ENCODE measurements around the gene CISTR.

The CISTR gene

DNA sequence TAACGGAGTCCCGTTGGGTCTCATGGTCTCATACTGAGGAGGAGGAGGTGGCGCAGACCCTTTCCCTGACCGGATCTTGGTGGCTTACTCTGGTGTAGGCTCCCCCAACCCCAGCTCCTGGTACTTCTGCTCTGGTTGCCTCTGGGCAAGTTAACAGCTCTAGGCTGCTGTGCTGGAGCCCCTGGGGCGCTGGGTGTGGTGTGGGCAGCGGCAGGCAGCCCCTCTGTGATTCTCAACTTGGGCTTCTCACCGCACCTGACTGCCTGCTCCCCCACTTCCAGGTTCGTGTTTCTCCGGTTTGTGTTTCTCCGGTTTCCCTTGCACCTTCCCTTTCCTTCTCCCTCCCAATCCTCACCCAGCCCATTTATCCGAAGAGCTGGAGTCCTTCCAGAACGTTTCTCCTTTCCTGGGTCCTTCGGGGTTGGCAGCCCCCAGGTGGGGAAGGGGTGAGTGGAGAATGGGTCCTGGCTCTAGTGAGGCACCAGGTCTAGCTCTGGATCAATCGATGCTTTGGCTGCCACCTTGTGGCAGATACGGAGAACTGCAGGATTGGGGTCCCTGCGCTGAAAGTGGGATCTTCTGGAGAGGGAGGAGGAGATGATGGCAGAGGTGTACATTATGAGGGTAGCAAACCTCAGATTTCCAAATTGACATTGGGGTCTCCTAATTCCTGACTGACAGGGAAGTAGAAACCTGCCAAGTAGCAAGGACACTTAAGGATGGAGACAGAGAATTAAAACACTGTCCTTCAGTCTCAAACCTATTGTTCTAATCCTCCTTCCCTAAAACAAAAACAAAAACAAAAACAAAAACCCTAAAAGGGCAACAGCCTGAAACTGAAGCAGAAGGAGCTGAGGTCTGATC is 8.3 kb downstream of the CISTR start:
- DNase-seq (ENCODE audit: low read depth in 2 of 2), result peak; percentile 11 to 35

GRCh38 chr12:53740130-53740491 is 11.7 kb downstream of the CISTR start:
- no peak for DNase-seq (ENCODE audit: low read depth in 2 of 2)

GRCh38 chr12:53739214-53740129 is 12.3 kb downstream of the CISTR start:
- no peak for DNase-seq (ENCODE audit: low read depth in 2 of 2)

DNA sequence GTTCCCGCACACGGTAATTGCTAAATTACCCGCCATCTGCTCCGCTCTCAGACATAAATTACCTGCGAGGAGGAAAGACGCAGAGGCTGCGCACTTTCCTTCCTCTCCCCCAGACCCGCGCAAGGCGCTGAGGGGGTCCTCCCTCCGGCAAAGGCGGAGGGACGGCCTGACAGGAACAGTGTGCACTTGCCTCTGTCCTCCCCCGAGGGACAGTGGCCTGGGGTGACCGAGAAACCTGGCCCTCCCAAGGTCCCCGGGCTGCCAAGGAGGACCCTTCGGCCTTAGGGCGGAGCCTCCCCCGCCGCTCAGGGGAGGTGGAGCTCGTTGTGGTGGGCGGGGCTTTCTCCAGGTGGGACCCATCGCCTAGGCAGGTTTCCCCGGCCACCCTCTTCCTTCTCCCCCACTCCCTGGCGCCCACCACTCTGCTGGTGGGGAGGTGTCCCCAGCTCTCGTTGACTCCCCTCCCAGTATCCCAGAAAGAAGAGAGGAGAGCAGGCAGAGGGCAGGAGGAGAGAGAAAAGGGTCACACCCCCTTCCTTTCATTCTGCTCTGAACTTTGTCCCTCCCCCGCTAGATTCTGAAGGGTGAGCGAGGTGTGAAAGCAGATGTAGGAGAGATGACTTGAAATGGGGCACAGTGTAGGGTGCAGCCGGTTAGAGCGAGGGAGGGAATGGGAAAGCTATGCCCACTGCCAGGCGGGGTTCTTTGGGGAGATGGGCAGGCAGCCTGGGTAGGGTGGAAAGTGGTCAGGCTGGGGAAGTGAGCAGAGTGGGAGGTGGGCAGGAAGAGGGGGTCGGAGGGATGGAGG is 13.2 kb downstream of the CISTR start:
- no peak for DNase-seq (ENCODE audit: low read depth in 2 of 2)

- DNase-seq (ENCODE audit: low read depth in 2 of 2), result no peak
These were observed 13.8 kb downstream of the CISTR start for GRCh38 chr12:53737951-53738405.

- no peak for DNase-seq (ENCODE audit: low read depth in 2 of 2)
These were observed 14.5 kb downstream of the CISTR start for GRCh38 chr12:53737093-53737808.

DNA sequence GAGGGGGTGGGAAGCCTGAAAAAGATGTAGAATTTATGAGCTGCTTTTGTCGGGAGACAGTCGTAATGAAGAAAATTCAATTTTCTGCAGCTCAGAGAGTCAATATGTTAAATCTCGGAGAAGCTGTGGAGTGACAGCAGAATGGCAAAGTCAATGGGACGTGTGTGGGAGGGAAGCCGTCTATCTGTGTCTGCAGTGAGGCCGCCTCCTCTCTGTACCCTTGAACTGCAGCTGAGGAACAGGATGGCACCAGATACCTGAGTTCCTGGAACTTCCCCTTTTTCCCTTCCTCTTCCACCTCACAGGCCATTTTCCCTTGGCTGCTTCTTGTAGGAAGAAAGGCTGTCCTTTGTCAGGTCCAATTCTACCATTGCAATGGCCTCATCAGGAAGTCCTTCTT is 15.2 kb downstream of the CISTR start:
- DNase-seq (ENCODE audit: low read depth in 2 of 2), result no peak

DNA sequence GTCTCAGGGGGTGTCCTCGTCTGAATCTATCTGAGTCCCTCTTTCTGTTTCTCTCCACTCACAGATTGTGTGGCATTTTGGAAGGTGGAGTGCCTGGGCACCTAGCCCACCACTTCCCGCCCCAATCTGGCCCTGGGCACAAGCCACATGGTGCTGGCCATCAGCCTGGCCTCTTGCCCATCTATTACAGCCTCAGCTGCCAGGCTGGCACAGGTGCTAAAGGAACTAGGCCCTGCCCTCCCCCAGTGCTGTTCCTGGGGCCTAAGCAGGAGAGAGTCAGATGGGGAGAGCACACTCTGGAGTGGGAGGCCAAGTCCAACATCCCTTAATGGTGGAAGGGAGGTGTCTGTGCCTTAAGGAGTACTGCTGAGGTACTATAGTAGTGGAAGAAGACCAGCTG is 16.2 kb downstream of the CISTR start:
- no peak for DNase-seq (ENCODE audit: low read depth in 2 of 2)

GRCh38 chr12:53734425-53734824 is 17.4 kb downstream of the CISTR start:
- DNase-seq (ENCODE audit: low read depth in 2 of 2), result no peak

GRCh38 chr12:53733807-53734200 is 18.0 kb downstream of the CISTR start:
- no peak for DNase-seq (ENCODE audit: low read depth in 2 of 2)

DNA sequence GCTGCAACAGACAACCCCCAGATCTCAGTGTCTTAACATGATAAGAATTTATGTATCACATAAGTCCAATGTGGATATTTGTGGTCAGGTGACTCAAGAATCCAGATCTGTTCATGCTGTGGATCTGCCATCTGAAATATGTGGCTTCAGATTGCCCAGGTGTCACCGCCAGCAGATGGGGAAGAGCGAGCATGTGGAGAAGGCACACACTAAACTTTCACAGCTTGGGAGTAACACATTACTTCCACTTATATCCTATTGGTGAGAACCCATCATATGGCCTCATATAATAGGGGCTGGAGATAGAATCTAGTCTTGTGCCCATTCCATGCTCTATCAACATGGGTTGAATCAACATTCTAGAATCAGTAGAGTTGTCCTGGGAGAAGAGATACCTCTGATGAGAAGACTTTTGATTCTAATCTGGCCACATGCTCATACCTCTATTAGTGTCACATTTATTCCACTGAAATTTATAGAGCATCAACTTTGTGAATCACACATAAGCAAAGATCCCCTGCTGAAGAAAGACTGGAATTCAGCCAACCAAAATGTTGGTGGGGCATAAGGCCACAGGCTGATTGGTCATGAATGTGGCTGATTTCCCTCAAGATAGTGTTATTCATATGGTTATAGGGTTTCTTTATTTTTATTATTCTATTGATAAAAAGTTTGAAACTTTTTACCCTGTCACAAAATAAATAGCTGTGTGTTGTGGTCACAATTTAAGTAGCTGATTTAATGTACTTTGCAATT is 18.6 kb downstream of the CISTR start:
- no peak for DNase-seq (ENCODE audit: low read depth in 2 of 2)

- DNase-seq (ENCODE audit: low read depth in 2 of 2), result no peak
These were observed 22.1 kb downstream of the CISTR start for GRCh38 chr12:53729644-53730043.

DNA sequence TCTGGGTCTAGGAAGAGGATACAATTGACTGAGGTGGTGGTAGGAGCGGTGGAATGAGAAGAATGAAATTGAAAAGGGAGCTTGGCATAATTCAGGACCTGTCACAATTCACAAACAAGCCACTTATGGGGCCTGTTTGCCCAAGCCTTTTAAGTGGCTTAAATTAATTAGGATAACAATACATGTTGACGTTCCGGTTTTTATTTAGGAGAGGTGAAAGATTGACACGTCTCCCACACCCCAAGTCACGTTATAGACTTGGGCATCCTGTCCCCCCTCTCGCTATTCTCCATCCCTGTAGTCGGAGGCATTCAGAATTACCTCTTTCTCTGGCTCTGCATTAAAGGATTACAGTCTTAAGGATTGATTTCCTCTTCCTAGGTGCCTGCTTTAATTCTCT is 23.6 kb downstream of the CISTR start:
- DNase-seq (ENCODE audit: low read depth in 2 of 2), result no peak

DNA sequence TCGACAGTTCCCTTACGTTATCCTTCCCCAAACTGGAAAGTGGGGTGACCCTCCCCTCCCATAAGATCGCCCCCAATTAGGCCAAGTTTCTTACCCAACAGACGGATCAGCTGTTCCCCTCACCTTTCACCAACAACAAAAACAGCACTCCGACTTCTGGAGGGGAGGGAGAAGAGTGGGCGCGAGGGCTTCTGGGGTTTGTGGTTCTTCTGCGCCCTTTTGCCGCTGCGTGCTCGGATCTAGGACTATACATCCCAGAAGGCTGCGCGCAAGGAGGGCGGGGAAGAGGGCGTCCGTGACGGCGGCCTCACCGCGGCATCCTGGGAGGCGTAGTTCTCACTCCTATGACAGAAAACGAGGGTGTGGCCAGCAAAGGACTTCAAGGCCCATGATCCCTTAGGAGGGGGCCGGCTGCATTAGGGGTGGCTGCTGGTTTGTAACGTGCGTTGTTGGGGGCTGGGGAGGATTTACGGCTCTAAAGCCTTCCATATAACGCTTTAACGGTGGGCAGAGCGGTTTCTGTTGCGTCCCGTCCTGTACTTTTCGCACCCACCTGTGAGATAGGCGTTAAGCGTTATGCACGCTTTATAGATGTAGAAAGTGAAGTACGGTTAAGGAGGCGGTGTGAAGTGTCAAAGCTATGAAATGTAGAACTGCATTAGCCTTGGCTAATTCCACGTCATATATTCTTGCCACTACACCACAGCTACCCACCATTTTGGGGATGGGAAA is 24.3 kb downstream of the CISTR start, which contains the start of gene CALCOCO1:
Gene CALCOCO1, minus strand, starts transcription at position 143 of the 732 bp plus-strand sequence. CDS start 2,210 bp downstream, outside the sequence.
- DNase-seq (ENCODE audit: low read depth in 2 of 2), result peak; percentile 85 to 87

DNA sequence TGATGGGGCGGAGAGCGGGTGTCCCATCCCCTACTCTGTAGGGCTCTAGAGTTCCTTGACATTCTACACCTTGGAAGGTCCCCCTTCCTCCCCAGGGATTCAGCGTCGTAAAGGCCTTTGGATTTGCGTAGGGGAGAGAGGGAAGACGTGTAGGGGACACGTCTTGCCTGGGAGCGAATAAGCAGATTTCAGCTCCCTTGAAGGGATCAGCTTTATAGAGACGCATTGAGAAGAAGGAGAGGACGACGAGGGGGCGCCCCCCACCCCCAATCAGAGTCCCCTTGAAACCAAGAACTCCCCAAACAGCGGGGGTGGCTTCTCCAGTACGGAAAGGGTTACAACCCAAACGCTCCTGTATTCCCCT is 24.9 kb downstream of the CISTR start:
- DNase-seq (ENCODE audit: low read depth in 2 of 2), result no peak

GRCh38 chr12:53726341-53726740 is 25.4 kb downstream of the CISTR start:
- no peak for DNase-seq (ENCODE audit: low read depth in 2 of 2)

- DNase-seq (ENCODE audit: low read depth in 2 of 2), result no peak
These were observed 26.0 kb downstream of the CISTR start for GRCh38 chr12:53725824-53726223.

GRCh38 chr12:53722450-53723041 is 29.2 kb downstream of the CISTR start:
- no peak for DNase-seq (ENCODE audit: low read depth in 2 of 2)

DNA sequence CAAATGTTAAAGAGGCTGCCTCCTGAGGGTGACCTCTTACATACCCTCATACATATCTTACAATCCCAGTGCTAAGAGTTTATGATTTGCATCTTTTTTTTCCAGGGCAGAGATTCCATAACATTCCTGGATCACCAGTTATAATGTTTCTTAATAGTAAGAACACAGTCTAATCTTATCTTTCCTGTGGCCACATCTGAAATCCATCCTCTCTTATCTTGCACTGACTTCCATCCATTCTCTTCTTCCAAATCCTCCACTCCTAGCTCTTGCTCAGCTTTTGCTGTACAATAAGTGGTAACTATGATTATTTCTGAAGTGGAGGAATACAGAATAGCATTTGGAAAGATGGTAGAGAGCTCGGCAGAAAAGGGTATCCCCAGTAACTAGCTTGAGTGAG is 30.8 kb downstream of the CISTR start:
- DNase-seq (ENCODE audit: low read depth in 2 of 2), result no peak

Measured in stimulated activated CD4-positive, alpha-beta T cell treated with anti-CD3 and anti-CD28 coated beads, Interleukin-1b, Interleukin-23, amount 100 ng/mL, for 1 hour (primary cell).